Thoracic aorta (tissue), 2 donors: Measurements from ENCODE around the gene CACNA2D1. TPM values are rescaled to one million over a fixed set of nuclear protein-coding genes. Genes with fewer than 3 reads are reported as not detected.

Experiments used
- ATAC-seq: fragments of 150-250 bp; one replicate; pipeline ENCODE4 v1.8.0; 2017; ENCODE audit warnings: low read depth; ENCODE audit not compliant: insufficient number of reproducible peaks, low FRiP score
- DNase-seq: peaks from one replicate; pipeline ENCODE4 v3.0.0-alpha.2; 2020; ENCODE audit warnings: low spot score
- H3K27ac ChIP-seq, 2 donors: fragments of 200-600 bp; sonication (generic); 1 replicate in 1 of 2; 2 replicates in 1 of 2; pipeline ENCODE4 v1.5.1; 2016; ENCODE audit warnings: mild to moderate bottlenecking in 2 of 2, moderate library complexity in 2 of 2
- H3K27me3 ChIP-seq: fragments of 200-600 bp; sonication (generic); replicated peaks from 2 replicates; pipeline ENCODE4 v1.6.0; 2016; ENCODE audit warnings: mild to moderate bottlenecking; ENCODE audit not compliant: insufficient read depth
- H3K36me3 ChIP-seq: fragments of 200-600 bp; sonication (generic); one replicate; pipeline ENCODE4 v1.5.1; 2016
- H3K4me1 ChIP-seq, 2 donors: fragments of 200-600 bp; sonication (generic); 1 replicate in 1 of 2; 2 replicates in 1 of 2; pipeline versions ENCODE4 v1.5.1 to v1.6.0; 2016; ENCODE audit warnings: low read depth in 2 of 2, mild to moderate bottlenecking in 1 of 2; ENCODE audit not compliant: control insufficient read depth in 1 of 2
- H3K4me3 ChIP-seq: fragments of 200-600 bp; sonication (generic); 2 replicates; pipeline ENCODE4 v1.5.1; 2016; ENCODE audit warnings: mild to moderate bottlenecking
- H3K9me3 ChIP-seq: fragments of 200-600 bp; sonication (generic); 2 replicates; pipeline ENCODE4 v1.5.1; 2016
- CTCF ChIP-seq: fragments of 200-600 bp; sonication (generic); IDR thresholded peaks from one replicate; pipeline ENCODE4 v1.5.1; 2019; ENCODE audit warnings: antibody characterized with exemption
- total RNA-seq, 2 donors: library from RNA; depleted of rRNA; stranded (reverse); fragments of >200 nt; gene quantifications; one replicate each; pipeline versions ENCODE4 v1.1.0 to v1.2.3, GENCODE V29; 2016

CACNA2D1 gene
- total RNA-seq, 2 donors from 2014 or later: 44.4 to 44.7 TPM

GRCh38 chr7:81926154-81926553, 517.4 kb downstream of the CACNA2D1 start:
- Histone ChIP-seq H3K4me3 (no peak overlapping the region), H3K9me3 (no peaks in the 10 kb centered on the region), H3K27me3 (no peaks in the 10 kb centered on the region), H3K36me3 (no peaks in the 10 kb centered on the region), H3K27ac (no peak overlapping the region), H3K4me1 (no peaks in the 10 kb centered on the region)
- no peak for ATAC-seq
- DNase-seq: no peak
- no peak for TF ChIP-seq CTCF

GRCh38 chr7:81925530-81925929, 518.0 kb downstream of the CACNA2D1 start:
- ATAC-seq: no peak
- Histone ChIP-seq H3K4me3 (no peak overlapping the region), H3K27ac (no peak overlapping the region), H3K36me3 (no peaks in the 10 kb centered on the region), H3K9me3 (no peaks in the 10 kb centered on the region), H3K27me3 (no peaks in the 10 kb centered on the region), H3K4me1 (no peaks in the 10 kb centered on the region)
- DNase-seq: no peak
- TF ChIP-seq CTCF: no peak

GRCh38 chr7:81924494-81924893, 519.1 kb downstream of the CACNA2D1 start:
- ATAC-seq (no peak), DNase-seq (no peak)
- no peak for TF ChIP-seq CTCF
- Histone ChIP-seq H3K4me3 (no peak overlapping the region), H3K9me3 (no peaks in the 10 kb centered on the region), H3K27me3 (no peaks in the 10 kb centered on the region), H3K4me1 (no peaks in the 10 kb centered on the region), H3K36me3 (no peaks in the 10 kb centered on the region), H3K27ac (no peak overlapping the region)

GRCh38 chr7:81919494-81919893, 524.1 kb downstream of the CACNA2D1 start:
- no peaks in the 10 kb centered on the region for H3K27me3 ChIP-seq
- peaks cover 5% of the 10 kb centered on the region for H3K9me3 ChIP-seq
- ATAC-seq (no peak), DNase-seq (no peak)
- H3K36me3 ChIP-seq: no peaks in the 10 kb centered on the region
- H3K27ac ChIP-seq: no peak overlapping the region
- no peaks in the 10 kb centered on the region for H3K4me1 ChIP-seq
- H3K4me3 ChIP-seq: no peak overlapping the region
- no peak for TF ChIP-seq CTCF

- peaks cover 8% of the 10 kb centered on the region for H3K9me3 ChIP-seq
- no peaks in the 10 kb centered on the region for H3K4me1 ChIP-seq
- no peaks in the 10 kb centered on the region for H3K36me3 ChIP-seq
- DNase-seq: no peak
- no peak overlapping the region for H3K4me3 ChIP-seq
- no peak for ATAC-seq
- TF ChIP-seq CTCF: no peak
- no peaks in the 10 kb centered on the region for H3K27me3 ChIP-seq
- no peak overlapping the region for H3K27ac ChIP-seq
Measured at GRCh38 chr7:81908220-81908619, 535.4 kb downstream of the CACNA2D1 start.
